Stimulated activated CD8-positive, alpha-beta memory T cell treated with anti-CD3 and anti-CD28 coated beads, Interleukin-7, amount 100 ng/mL, for 48 hours (primary cell): ENCODE data around the gene SLC25A19.
A peak's percentile ranks its signal among the peaks of the same experiment; 100 is the strongest.
"Not testable (repeated sequence)": the region's sequence is repeated elsewhere in the genome, so short reads cannot be mapped to it uniquely, and the experiment has no call there.

Experiments used
- DNase-seq, 2 donors: peaks; one replicate each; pipeline ENCODE4 v3.0.0-alpha.2; 2020; ENCODE audit warnings: low read depth in 1 of 2; ENCODE audit errors: extremely low read depth in 1 of 2

SLC25A19 gene

GRCh38 chr17:75307957-75308731, 18.9 kb upstream of the SLC25A19 start:
- no peak for DNase-seq

- no peak for DNase-seq
Observed at GRCh38 chr17:75301502-75302206, 12.4 kb upstream of the SLC25A19 start.

GRCh38 chr17:75301049-75301448, 11.8 kb upstream of the SLC25A19 start:
- no peak for DNase-seq

GRCh38 chr17:75300280-75300679, 11.0 kb upstream of the SLC25A19 start:
- DNase-seq = no peak

- no peak for DNase-seq
Observed at GRCh38 chr17:75295201-75296158, 6.2 kb upstream of the SLC25A19 start.

GRCh38 chr17:75292810-75293448, 3.7 kb upstream of the SLC25A19 start:
- DNase-seq = not testable (repeated sequence)

GRCh38 chr17:75289832-75290337, 652 bp upstream of the SLC25A19 start:
- DNase-seq = peak in 1 of 2 donors; percentile 32

- peak in 1 of 2 donors; percentile 14 for DNase-seq
Observed at GRCh38 chr17:75288770-75289114, 491 bp downstream of the SLC25A19 start.

GRCh38 chr17:75288359-75288758, 874 bp downstream of the SLC25A19 start:
- no peak for DNase-seq

- DNase-seq = no peak
Observed at GRCh38 chr17:75287221-75287620, 2.0 kb downstream of the SLC25A19 start.

GRCh38 chr17:75285123-75285522, 4.1 kb downstream of the SLC25A19 start:
- DNase-seq = no peak

- not testable (repeated sequence) for DNase-seq
Observed at GRCh38 chr17:75280189-75280588, 9.0 kb downstream of the SLC25A19 start.

- DNase-seq = no peak
Observed at GRCh38 chr17:75277664-75278071, 11.6 kb downstream of the SLC25A19 start.

GRCh38 chr17:75273977-75274708, 15.1 kb downstream of the SLC25A19 start:
- no peak for DNase-seq

GRCh38 chr17:75272848-75273184, 16.4 kb downstream of the SLC25A19 start:
- DNase-seq = no peak

GRCh38 chr17:75271955-75272847, 17.0 kb downstream of the SLC25A19 start:
- no peak for DNase-seq

GRCh38 chr17:75271233-75271954, 17.8 kb downstream of the SLC25A19 start:
- peak; percentile 66 to 84 for DNase-seq

GRCh38 chr17:75270966-75271232, 18.3 kb downstream of the SLC25A19 start, which contains the start of gene MIF4GD:
Gene MIF4GD, minus strand, starts transcription at chr17:75271231. Its CDS starts 1,036 bp downstream, at chr17:75270195.
- DNase-seq = no peak
